ENCODE results near the gene SYTL2.
"Not testable (repeated sequence)": the region's sequence is repeated elsewhere in the genome, so short reads cannot be mapped to it uniquely, and the experiment has no call there.

SYTL2 gene, protein sequence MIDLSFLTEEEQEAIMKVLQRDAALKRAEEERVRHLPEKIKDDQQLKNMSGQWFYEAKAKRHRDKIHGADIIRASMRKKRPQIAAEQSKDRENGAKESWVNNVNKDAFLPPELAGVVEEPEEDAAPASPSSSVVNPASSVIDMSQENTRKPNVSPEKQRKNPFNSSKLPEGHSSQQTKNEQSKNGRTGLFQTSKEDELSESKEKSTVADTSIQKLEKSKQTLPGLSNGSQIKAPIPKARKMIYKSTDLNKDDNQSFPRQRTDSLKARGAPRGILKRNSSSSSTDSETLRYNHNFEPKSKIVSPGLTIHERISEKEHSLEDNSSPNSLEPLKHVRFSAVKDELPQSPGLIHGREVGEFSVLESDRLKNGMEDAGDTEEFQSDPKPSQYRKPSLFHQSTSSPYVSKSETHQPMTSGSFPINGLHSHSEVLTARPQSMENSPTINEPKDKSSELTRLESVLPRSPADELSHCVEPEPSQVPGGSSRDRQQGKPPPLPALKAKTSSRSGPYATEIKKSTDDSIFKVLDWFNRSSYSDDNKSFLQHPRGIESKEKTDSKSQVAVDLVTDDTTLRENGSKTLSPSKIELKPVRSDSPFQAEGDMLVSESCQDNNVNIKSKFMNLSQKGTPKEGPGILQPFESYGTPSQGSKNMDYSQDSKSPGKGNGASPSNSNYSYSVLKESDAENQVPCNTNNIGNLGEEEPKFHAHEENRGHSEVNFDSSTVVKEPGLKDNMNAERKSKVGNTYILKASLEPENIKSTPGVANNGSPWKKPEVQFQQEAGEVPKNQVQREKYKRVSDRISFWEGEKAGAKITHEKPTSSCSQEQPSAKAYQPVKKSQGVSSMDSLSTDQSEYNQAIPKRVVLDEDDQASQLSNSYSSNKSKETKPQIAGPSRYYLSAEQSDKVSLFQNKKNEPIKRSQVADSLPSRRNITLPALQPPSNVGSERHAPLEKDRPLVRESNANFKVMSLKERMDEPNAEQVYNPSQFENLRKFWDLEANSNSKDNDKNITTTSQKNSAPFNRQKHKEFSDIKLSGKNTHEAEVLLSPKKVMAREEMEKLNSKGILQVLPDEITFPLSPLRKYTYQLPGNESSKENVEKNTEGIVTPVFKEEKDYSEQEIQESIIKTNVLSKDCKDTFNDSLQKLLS (N-terminal part only)

DNA sequence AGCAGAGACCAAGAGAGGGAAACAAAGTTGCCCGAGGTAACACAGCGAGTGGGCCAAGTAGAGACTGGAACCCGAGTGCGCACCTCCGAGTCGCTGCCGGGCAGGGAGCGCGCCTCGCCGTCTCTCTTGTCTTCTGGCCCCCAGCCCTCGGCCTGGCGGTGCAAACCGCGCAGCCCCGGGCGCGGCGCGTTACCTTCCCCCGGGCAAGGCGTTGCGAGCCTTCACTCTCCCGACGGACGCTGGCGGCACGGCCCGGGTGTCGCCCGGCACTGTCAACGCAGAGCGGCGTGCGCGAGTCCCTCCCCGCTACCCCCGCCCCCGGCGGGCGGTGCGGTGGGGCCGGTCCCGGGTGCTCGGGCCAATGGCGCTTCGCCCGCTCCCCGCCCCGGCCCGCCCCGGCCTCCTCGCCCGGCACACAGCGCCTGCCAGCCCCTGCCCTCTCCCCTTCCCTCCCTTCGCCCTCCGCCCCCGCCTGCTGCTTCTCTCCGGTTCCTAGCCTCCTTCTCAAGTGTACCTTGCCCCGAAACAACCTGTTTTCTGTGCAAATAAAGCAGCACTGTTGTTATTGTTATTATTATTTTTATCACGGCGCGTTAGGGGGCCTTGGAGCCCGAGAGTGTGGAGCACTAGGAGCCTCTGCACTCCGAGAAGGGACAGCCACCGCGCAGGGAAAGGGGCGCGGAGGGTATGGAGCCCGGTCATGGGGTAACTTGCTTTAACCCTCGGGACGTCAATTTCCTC lies at the start of gene SYTL2:
SYTL2 (minus strand) TSS at position 271 of the 741 bp plus-strand sequence. CDS start 53,416 bp downstream, outside the sequence.
- peak; percentile 63 for DNase-seq

GRCh38 chr11:85859541-85859940 lies 48.6 kb upstream of the SYTL2 start:
- DNase-seq, result not testable (repeated sequence)

GRCh38 chr11:85857098-85857497 lies 46.2 kb upstream of the SYTL2 start:
- DNase-seq, result no peak

DNA sequence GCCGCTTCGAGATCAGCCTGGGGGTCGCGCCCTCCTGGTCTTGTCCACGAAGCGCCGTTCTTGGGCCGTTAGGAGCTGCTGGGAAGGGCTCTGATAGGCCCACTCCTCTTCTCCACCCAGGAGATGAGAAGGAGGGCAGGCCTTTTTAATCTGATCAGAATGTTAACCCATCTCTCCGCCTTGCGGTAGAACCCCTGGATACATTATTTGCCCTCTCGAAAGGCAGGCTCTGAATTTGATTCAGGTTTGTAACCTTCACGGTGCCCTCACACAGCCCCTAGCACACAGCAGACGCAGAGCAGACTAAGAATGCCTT lies 44.4 kb upstream of the SYTL2 start, which contains the start of gene CCDC83:
CCDC83 (plus strand) TSS at position 43 of the 316 bp plus-strand sequence. CDS start 9,741 bp downstream, outside the sequence.
- DNase-seq, result no peak

GRCh38 chr11:85854557-85855340 lies 43.8 kb upstream of the SYTL2 start:
- DNase-seq, result peak; percentile 83

- no peak for DNase-seq
Measured at GRCh38 chr11:85854212-85854556, 43.2 kb upstream of the SYTL2 start.

DNA sequence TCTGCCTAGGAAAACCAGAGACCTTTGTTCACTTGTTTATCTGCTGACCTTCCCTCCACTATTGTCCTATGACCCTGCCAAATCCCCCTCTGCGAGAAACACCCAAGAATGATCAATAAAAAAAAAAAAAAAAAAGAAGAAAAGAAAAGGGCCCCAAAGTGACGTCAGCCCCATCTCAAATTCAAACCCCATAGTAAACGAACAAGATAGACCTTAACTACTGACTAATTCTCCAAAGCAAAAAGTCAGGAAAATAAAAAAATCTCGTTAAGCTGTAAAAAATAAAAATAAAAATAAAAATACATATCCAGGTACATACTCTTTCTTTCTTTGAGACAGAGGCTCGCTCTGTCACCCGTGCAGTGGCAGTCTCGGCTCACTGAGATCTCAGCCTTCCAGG lies 42.6 kb upstream of the SYTL2 start:
- DNase-seq, result not testable (repeated sequence)

- DNase-seq, result not testable (repeated sequence)
Measured at GRCh38 chr11:85852754-85853153, 41.8 kb upstream of the SYTL2 start.

DNA sequence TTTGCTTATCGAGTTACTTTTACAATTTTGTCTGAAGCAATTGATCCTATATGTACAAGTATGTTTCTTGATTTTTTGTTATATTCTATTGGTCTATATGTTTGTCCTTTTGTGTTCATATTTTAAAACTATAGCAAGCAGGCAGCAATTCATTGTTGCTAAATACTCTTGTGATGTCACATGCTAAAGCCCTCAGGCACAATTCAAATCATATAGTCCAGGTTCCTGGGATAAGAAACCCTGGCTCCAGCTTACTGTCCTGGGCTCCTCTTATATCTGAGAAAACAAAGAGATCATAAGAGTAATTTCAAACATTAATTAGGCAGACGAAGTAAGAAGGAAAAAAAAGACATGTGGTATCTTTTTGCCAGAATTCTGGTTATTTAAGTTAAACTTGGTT lies 37.6 kb upstream of the SYTL2 start:
- DNase-seq, result no peak

GRCh38 chr11:85848006-85848405 lies 37.1 kb upstream of the SYTL2 start:
- DNase-seq, result no peak

DNA sequence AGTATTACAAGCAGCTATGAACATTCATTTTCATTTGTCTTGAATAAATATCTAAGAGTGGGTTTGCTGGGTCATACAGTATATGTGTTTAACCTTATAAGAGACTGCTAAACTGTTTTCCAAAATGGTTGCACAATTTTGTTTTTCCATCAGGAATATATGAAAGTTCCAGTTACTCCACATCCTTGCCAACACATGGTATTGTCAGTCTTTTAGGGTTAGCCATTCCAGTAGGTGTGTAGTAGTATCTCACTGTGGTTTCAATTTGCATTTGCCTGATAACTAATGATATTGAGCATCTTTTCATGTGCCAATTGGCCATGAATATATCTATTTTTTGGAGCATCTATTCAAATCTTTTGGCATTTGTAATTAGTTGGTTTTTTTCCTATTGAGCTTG lies 36.5 kb upstream of the SYTL2 start:
- DNase-seq, result no peak

GRCh38 chr11:85845124-85845631 lies 34.2 kb upstream of the SYTL2 start:
- DNase-seq, result no peak

- no peak for DNase-seq
Measured at GRCh38 chr11:85844439-85845123, 33.6 kb upstream of the SYTL2 start.

DNA sequence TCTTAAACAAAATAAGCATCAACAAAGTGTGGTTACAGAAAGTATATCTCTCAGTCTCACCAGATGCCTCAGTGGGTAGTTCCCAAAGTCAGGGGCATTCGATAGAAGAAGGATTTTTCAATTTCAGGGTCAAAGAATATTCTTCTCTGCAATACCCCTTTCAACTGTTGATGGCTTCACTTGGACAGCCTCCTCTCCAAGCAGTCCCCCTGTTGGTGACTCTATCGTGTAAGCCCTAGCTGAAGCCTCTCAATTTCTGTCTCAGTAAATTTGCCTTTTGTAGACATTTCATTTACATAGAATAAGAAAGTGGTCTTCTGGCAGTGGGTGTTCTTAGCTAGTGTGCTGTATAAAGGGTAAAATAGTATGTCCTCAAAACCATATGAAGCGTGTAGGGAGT lies 33.0 kb upstream of the SYTL2 start:
- DNase-seq, result no peak

DNA sequence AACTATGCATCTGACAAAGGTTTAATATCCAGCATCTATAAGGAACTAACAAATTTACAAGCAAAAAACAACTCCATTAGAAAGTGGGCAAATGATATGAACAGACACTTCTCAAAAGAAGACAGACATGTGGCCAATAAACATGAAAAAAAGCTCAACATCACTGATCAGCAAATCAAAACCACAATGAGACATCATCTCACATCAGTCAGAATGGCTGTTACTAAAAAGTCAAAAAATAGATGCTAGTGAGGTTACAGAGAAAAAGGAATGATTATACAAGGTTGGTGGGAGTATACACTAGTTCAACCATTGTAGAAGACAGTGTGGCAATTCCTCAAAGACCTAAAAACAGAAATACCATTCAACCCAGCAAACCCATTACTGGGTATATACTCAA lies 30.0 kb upstream of the SYTL2 start:
- not testable (repeated sequence) for DNase-seq

GRCh38 chr11:85835729-85836128 lies 24.8 kb upstream of the SYTL2 start:
- no peak for DNase-seq

- DNase-seq, result no peak
Measured at GRCh38 chr11:85835263-85835662, 24.3 kb upstream of the SYTL2 start.

- no peak for DNase-seq
Measured at GRCh38 chr11:85831050-85831449, 20.1 kb upstream of the SYTL2 start.

DNA sequence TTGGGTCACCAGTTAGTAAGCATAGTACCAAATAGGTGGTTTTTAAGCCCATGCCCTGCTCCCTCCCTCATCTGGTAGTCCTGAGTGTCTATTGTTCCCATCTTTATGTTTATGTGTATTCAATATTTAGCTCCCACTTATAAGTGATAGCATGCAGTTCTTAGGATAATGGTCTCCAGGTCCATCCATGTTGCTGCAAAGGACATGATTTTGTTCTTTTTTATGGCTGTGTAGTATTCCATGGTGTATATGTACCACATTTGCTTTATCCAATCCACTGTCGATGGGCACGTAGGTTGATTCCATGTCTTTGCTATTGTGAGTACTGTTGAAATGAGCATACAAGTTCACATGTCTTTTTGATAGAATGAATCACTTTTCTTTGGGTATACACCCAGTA lies 18.2 kb upstream of the SYTL2 start:
- DNase-seq, result no peak

DNA sequence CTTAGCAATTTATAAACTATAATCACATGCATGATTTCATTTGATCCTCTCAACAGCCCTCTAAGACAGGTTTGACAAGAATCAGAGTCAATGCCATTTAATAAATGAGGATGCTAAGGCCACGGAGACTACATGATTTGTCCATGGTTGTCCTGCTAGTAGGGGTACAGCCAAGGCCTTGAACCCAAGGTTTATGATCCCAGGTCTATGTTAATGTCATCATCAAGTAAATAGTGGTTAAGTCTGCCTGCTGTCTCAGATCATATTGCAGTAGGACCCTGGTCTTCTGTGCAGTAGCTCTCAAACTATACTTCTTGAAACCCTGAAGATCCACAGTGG lies 17.7 kb upstream of the SYTL2 start:
- DNase-seq, result no peak
